NCI-H187 treated with DMSO at 0.1 percent for 48 hours (cell line): Measurements from ENCODE around the gene PSMB9.
"Not testable (repeated sequence)": the region's sequence is repeated elsewhere in the genome, so short reads cannot be mapped to it uniquely, and the experiment has no call there.

ENCODE experiments used
- DNase-seq: peaks from one replicate; lab custom pipeline; 2025; lab: John Stamatoyannopoulos, UW

The PSMB9 gene

DNA sequence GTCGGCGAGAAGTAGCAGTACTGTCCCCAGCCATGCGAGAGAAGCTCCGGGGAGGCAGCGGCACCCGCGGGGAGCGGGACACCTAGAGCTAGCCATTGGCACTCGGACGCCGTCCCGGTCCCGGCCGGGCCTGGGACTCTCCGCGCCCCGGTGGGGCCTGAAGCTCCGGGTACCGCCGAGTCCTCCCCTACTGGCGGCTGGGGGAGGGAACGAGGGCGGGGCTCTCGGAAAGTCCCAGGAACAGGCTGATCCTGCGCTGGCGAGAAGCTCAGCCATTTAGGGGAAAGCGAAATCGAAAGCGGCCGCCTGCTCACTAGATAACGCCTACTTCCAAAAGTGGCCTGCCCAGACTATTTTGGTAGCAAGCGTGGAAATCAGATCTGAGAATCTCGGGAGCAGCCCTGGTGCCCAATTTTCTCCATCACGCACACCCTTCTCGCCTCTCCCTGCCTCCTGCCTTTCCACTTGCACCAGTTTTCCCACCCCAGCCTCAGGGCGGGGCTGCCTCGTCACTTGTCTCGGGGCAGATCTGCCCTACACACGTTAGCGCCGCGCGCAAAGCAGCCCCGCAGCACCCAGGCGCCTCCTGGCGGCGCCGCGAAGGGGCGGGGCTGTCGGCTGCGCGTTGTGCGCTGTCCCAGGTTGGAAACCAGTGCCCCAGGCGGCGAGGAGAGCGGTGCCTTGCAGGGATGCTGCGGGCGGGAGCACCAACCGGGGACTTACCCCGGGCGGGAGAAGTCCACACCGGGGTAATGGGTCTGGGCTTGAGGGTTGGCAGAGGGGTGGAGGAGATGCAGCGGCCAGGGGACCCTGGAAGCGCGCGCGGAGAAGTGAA lies at the start of gene PSMB9, which contains the start of gene TAP1:
Gene PSMB9, plus strand, starts transcription at position 652 of the 835 bp plus-strand sequence. Its CDS starts 38 bp downstream, at position 690.
Gene TAP1, minus strand, starts transcription at position 164 of the 835 bp plus-strand sequence. Its CDS starts 68 bp downstream, at position 96.
- DNase-seq = peak; percentile 69

DNA sequence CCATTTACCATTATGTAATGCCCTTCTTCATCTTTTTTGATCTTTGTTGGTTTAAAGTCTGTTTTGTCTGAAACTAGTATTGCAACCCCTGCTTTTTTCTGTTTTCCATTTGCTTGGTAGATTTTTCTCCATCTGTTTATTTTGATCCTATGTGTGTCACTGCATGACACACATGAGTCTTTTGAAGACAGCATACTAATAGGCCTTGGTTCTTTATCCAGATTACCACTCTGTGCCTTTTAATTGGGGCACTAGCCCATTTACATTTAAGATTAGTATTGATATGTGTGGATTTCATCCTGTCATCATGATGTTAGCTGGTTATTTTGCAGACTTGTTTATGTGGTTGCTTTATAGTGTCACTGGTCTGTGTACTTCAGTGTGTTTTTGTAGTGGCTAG lies 48.6 kb upstream of the PSMB9 start:
- DNase-seq = not testable (repeated sequence)

DNA sequence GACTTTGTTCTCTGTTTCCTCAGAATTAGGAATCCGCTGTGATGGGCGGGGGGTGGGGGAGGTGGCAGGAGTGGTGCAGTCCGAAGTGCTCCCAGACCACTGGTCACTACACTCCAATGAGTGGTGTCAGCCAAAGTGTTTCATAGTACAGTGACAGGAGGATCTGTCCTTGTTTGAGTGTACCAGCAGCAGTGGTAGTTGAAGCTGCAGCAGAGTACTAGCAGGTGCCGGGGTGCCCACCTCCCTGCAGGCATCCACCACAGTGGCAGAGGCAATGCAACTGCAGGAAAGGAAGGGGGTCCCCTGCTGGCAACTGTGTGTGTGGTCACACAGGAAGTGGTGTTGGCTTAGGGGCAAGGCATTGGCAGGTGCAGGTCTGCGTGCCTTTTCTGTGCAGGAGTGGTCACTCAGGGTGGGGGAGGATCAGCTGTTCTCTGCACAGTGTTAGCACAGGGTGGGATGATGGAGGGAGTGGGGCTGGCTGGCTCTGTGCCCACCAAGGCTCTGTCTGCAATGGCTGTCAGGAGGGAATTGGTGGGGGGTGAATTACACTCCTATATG lies 46.9 kb upstream of the PSMB9 start:
- DNase-seq = no peak

DNA sequence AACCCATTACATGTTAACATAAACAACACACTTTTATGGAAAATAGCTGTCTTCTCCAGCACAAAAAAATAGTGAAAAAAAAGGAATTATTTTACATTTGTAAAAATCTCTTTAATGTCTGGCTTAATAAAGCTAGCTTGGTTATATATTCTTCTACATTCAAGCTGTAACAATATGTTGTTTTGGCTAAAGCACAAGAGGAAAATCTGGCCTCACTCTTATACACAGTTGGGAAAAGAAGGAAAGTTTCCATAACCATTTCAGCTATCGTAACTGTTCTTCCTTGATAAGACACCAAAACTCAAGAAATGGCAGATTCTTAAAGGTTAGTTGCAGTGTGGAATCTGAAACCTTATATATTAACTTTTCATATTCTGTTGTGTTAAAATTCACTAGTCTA lies 44.8 kb upstream of the PSMB9 start:
- no peak for DNase-seq

DNA sequence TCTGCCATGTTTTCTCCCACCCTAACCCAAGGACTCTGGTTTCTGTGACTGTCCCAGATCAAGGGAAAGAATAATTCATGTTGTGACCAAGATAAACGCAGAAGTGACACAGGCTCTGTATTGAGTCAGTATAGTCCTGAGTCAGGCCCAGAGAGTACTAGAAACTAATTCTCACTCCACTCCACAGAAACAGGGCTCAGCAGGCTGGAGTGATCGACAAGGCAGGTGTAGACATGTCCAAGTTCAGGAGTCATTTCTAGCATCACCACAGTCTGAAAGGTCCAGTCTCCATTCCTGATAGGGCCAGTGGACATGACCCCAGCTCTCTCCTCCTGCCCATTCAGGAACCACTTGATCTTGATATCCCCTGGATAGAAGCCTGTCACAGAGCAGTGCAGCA lies 39.8 kb upstream of the PSMB9 start:
- DNase-seq = no peak

DNA sequence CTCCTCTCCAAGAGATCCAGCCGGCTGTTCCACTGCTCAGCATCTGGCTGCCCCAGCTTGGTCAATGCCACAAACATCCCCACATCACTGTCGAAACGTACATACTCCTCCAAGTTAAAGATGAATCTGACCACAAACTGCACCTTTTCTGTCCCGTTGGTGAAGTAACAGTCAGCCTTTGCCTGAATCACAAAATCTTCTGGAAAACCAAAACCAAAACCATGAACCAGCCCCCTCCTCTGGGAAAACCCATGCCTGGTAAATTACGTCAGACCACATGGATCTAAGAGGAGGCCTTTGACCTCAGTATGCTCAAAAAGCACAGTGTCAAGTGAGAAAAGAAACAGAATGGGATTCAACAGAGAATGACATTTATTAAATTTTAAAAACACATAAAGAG lies 38.9 kb upstream of the PSMB9 start:
- DNase-seq = no peak

DNA sequence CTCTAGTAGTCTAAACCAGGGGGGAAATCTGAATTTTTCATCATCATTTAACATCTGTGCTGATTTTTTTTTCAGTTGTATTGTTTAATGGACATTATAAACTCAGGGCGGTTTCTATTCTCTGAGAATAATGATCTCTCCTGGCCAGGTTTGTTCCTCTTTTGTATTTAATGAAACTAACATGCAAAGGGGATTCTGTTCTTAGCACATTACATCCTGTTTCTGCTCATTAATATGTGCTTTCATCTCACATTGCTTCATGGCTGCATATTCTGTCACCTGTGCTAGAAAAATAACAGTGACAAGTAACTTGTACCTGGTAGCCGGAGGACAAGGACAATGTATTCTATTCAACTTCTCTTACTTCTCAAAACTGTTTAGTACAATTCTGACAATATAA lies 38.0 kb upstream of the PSMB9 start:
- no peak for DNase-seq

DNA sequence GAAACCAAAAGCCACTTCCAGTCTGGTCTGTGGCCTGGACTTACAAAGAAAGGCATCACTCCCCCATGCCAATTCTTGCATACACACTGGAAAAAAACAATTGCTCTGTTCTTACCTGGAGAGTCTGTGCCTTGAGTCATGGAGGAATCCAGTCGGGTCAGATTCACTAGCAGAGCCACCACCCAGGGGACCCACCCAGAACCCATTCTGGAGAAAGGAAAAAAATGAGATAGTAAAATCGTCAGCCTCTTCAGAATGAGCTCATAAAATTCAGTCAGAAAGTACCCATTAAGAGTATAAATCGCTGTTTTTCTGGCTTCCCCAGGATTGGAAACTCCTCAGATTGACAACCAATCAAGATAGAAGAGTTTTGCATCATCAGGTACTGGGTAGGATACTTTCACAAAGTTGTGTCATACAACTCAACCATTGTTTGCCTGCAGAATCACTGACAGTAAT lies 37.2 kb upstream of the PSMB9 start, which contains the start of gene HLA-DOB:
Gene HLA-DOB, minus strand, starts transcription at position 257 of the 459 bp plus-strand sequence. Its CDS starts 51 bp downstream, at position 206.
- no peak for DNase-seq

DNA sequence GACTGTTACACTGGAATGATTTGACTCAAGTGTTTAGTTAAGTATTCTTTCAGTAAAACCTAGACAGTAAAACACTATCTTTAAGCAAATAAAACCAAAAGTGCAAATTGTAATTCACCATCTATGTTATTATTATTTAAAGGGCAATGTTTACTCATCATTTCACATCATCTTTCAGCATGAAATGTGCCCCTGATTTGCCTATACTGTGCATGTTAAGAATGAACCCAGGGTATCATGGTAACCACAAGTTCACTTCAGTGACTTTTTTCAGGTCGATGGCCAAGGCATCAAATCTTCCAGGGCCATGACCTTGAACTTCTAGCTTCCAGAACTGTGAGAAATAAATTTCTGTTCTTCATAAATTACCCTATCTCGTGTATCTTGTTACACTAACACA lies 35.1 kb upstream of the PSMB9 start:
- no peak for DNase-seq

DNA sequence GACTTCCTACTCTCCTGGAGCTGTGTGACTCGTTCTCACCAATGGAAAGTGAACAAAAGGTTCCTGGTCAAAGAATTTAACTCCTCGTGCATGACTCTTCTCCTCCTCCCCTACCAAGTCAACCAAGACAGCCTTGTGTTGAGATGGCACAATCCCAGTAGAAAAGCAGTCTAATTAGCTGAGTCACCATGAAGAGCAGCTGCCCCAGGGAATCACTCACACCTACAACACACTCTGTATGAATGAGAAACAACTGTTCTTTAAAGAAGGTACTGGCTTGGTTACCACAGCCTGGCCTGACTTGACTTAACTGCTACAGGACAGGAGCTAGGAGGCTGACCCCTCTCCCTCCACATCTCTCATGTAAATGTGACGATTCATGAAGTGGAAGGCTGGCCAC lies 34.3 kb upstream of the PSMB9 start:
- DNase-seq = no peak

DNA sequence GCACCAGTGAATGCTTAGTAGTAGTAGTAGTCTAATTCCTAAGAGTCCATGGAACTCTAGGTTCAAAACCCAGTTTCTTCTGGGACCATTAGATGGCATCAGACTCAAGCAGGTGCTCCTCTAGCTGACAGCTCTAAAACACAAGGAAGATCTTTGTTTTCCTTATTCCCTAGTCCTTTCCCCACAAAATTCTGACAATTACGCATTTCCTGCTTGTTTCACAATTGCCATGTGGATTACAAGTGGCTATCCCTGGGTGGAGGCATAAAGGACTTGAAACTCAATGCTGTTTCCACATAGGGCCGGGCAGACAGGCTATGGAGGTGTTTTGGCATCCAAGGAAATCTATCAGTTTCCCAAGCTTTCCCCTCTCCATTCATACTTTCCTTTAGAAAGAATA lies 28.0 kb upstream of the PSMB9 start:
- DNase-seq = no peak

DNA sequence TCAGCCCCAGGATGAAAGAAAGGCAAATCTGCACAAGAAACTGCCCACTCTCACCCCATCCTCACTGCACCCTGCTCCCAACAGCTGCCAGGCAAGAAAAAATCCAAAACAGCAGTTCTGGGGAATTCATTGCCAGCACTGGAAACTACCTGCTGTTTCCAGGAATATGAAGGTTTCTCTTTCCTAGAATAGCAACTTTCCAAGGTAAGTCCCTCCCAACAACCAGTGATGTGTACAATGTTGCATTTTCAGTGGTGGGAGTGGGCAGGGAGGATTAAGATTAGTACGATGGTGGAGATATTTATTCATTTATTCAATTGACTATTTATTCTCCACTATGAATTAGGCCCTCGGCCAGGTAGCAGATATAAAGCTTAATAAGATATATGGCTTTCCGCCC lies 27.0 kb upstream of the PSMB9 start:
- DNase-seq = no peak

DNA sequence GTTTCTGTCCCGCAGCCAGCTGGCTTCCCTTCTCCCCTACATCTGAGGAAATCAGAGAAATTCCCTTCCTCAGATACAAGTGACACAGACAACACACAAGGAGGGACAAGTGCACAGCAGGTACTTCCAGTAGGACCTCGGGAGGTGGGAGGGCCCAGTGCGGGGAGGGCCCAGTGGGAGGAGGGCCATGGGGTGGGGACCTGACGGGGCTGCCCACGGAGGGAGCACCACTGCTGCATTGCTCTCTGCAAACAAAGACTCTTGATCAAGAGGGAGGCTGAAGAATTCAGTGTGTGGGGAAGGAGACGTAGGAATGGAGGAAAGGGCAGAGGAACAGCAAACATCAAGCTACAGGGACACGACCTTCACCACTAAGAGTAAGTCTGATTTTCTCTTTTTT lies 24.5 kb upstream of the PSMB9 start:
- DNase-seq = no peak

DNA sequence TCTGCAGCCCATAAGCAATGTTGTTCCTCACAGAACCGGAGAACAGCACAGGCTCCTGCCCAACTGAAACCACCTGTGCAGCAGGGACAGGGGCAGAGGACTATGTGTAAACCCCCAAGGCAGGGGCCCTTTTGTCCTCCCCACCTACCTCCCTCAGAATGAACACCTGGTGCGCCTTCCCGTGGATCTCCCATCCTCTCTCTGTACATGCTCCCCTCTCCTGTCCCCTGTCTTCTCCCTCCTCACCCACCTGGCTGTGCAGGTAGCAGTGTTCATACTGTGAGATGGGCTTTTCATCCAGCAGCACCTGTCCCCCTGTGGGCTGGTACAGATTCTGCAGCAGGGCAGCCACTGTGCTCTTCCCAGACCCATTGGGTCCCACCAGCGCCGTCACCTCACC lies 24.0 kb upstream of the PSMB9 start:
- DNase-seq = no peak

DNA sequence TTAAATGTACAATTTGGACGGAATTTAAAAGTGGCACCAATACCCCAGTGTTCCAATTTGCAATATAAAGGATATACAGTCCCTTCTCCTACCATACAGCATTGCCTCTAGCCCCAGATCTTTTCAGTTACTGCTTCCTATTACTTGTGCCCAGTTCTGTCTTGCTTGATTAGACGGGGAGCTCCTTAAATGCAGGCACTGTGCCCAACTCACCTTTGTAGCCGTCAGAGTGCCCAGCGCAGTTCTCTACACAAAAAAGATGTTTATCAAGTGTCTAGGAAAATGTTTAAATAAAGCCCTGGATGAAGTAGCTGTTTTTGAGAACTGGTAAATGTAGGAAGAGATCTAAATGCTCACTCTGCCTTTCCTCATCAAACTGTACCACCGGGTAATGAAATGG lies 23.1 kb upstream of the PSMB9 start:
- DNase-seq = no peak

DNA sequence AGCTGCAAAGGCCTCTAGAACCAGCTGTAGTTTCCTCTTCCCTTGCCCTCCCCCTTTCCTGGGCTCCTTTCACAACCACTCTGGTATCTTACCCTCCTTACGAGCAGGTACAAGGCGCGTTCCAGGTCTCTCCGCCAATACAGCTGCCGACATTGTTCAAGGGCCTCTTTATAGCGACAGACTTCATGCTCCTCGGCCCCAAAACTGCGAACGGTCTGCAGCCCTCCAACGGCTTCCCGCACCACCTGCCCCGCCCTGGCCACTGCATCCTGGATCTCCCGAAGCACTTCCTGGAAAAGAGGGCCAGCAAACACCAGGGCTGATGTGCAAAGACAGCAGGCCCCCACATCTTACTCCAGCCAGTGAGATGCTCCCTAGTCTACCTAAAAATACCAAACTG lies 21.5 kb upstream of the PSMB9 start:
- no peak for DNase-seq

DNA sequence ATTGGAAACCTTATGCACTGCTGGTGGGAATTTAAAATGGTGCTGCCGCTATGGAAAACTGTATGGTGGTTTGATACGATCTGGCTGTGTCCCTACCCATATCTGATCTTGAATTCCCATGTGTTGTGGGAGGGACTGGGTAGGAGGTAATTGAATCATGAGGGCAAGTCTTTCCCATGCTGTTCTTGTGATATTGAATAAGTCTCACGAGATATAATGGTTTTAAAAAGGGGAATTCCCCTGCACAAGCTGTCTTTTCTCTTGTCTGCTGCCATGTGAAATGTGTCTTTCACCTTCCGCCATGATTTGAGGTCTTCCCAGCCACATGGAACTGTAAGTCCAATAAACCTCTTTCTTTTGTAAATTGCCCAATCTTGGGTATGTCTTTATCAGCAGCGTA lies 20.3 kb upstream of the PSMB9 start:
- no peak for DNase-seq

DNA sequence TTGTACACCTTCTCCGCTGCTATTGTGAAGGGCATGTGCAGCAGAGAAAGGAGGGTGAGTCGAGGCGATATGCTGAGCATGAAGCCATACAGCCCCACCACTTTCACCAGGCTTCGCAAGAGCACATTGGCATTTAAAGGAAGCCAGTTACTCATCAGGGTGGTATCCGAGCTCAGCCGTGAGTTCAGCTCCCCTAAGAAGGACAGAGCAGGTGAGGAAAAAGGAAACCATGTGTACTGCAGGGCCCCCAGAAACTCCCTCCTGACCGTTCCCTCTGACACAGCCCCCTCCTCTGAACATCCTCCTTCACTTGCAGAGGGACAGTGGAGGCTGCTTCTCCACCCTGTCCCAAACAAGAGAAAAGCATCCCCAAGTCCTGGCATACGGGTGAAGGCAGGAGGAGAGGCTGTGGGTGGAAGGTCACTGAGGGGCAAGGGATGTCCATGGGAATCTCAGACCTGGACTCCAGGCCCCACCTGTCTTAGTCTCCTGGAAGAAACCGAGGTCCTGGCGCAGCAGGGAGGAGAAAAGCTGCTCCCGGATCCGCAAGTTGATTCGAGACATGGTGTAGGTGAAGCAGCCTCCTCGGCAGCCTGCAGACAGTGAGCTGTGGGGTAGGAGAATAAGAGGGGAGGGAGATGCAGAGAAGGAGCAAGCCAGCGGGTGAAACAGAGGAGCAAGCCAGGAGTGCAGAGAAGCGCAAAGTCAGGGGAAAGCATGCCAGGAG lies 18.7 kb upstream of the PSMB9 start:
- DNase-seq = no peak

DNA sequence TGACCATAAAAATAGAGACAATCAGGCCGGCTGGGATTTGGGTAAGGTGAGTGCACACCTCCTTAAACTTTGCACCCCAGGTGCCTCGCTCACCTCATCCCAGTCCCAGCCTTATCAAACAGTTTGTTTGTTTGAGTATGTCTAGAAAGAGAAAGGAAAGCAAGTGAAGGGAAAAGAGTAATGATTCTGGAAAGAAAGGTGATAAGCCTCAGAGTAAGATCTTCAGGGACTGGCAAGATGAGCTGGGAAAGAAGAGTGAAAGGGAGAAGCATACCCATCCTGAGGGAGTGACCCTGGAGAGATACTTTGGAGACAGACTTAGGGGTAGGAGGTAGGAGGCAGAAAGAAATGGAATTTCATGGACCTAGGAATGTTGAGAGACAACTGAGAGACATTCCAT lies 17.1 kb upstream of the PSMB9 start:
- no peak for DNase-seq

DNA sequence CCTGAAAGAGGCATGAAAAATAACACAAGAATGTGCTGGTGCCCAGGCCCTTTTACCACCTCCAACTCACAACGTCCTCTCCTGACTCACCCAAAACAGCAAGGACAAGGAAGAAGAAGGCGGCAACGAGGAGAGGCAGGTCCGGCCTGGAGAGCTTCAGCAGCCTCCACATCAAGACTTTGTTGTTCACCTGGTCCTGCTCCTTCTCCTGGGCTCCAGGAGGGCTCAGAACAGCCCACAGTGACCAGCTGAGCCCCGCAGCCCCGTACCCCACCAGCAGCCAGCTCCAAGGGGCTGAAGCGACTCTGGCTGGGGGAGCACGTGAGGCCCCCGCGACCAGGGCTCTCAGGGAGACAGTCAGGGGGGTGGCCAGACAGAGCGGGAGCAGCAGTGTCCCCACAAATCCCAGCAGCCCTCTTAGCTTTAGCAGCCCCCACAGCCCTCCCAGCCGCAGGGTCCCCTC lies 16.3 kb upstream of the PSMB9 start:
- DNase-seq = no peak

DNA sequence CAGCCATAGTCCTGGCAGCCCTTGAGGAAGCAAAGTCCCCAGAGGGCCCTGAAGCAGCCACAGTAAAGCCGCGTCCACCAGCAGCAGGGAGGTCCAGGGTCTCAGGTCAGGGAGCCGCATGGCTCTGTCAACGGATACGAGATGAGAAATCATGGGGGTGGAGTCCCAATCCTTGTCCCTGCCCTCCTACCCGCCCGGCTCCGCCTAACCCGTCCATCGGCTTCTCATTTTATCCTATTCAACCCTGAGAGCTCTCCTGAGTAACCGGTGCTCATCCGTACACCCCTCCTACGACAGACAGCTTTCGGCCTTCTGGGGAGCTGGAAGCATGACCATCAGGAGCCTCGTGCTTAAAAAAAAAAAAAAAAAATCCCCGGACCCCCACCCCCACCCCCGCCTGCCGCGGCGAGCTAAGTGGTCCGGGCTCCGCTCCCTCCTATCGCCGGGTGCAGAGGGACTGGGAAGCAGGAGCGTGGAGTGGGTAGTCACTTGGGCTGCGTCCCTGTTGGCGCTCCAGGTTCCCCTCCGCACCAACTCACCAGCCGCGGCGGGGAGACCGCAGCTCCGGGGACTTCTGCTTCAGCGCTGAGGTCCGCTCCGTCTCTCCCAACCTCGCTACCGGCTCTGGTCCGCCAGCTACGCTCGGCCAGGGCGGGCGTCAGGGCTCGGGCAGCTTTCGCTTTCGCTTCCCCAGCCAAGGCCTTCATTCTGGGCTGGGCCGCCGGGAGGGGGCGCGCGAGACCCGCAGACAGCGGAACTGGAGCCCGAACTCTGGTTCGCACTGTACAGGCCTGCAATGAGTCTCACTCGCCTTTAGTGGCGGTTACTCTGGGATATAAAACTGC lies 15.7 kb upstream of the PSMB9 start, which contains the start of gene TAP2:
Gene TAP2, minus strand, starts transcription at position 626 of the 845 bp plus-strand sequence. Its CDS starts 506 bp downstream, at position 120.
- peak; percentile 40 for DNase-seq

DNA sequence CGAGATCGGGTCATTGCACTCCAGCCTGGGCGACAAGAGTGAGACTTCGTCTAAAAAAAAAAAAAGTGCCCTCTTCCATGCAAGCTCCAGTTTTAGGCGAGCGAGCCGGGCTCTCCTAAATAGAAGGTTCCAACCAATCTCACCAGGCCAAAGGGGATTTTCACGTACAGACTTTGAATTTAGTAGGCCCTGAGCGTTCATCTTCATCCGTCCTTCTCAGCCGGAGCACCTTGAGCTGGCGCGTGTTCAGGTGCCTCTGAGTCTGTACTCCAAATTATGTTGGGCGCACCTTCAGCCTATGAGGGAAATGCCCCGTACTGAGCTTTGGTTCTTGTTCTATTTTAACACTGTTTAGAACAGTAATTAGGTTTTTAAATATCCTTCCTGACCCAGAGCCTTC lies 14.6 kb upstream of the PSMB9 start:
- no peak for DNase-seq
